SK-N-SH treated with all-trans-retinoic acid at 6 μM for 48 hours (cell line): ENCODE results near the gene TMEM178B.

ENCODE experiments used
- ATAC-seq: fragments of 200-7000 bp; cut with Tn5 transposase; 3 replicates; pipeline ENCODE4 v1.9.1; 2020; ENCODE audit warnings: mild to moderate bottlenecking, moderate library complexity
- ARNTL ChIP-seq: fragments of 450-650 bp; formaldehyde crosslinking; IDR thresholded peaks from 2 replicates; pipeline ENCODE4 v1.5.0; 2020; ENCODE audit warnings: low read depth, mild to moderate bottlenecking, moderate library complexity, borderline replicate concordance
- CSDC2 ChIP-seq: fragments of 250-450 bp; sonication (Bioruptor Pico); IDR thresholded peaks from 2 replicates; pipeline ENCODE4 v1.5.0; 2020; ENCODE audit warnings: mild to moderate bottlenecking, moderate library complexity
- ESRRG ChIP-seq: fragments of 250-450 bp; sonication (Bioruptor Pico); IDR thresholded peaks from 2 replicates; pipeline ENCODE4 v1.6.1; 2021; ENCODE audit warnings: mild to moderate bottlenecking
- ISL1 ChIP-seq: fragments of 250-450 bp; sonication (Bioruptor Pico); IDR thresholded peaks from 2 replicates; pipeline ENCODE4 v2.1.2; 2022; ENCODE audit warnings: mild to moderate bottlenecking, moderate library complexity
- POU6F1 ChIP-seq: fragments of 250-450 bp; sonication (Bioruptor Pico); IDR thresholded peaks from 2 replicates; pipeline ENCODE4 v1.8.0; 2021; ENCODE audit warnings: low read depth, mild to moderate bottlenecking, moderate library complexity, borderline replicate concordance
- PPARA ChIP-seq: fragments of 250-450 bp; sonication (Bioruptor Pico); IDR thresholded peaks from 2 replicates; pipeline ENCODE4 v1.5.0; 2020; ENCODE audit warnings: mild to moderate bottlenecking, borderline replicate concordance
- RARB ChIP-seq: fragments of 250-450 bp; sonication (Bioruptor Pico); IDR thresholded peaks from 2 replicates; pipeline ENCODE4 v1.8.0; 2021; ENCODE audit warnings: mild to moderate bottlenecking, moderate library complexity
- SNAI2 ChIP-seq: fragments of 250-450 bp; sonication (Bioruptor Pico); IDR thresholded peaks from 2 replicates; pipeline ENCODE4 v1.5.0; 2020; ENCODE audit warnings: mild to moderate bottlenecking, moderate library complexity
- TCF4 ChIP-seq: fragments of 250-450 bp; sonication (Bioruptor Pico); IDR thresholded peaks from 2 replicates; pipeline ENCODE4 v1.8.0; 2021; ENCODE audit warnings: mild to moderate bottlenecking, moderate library complexity, borderline replicate concordance
- TOX ChIP-seq: fragments of 250-450 bp; sonication (Bioruptor Pico); IDR thresholded peaks from 2 replicates; pipeline ENCODE4 v1.8.0; 2021; ENCODE audit warnings: mild to moderate bottlenecking, moderate library complexity, borderline replicate concordance
- TSHZ2 ChIP-seq: fragments of 250-450 bp; sonication (Bioruptor Pico); IDR thresholded peaks from 2 replicates; pipeline ENCODE4 v1.5.0; 2020; ENCODE audit warnings: mild to moderate bottlenecking, moderate library complexity
- ZFP3 ChIP-seq: fragments of 250-450 bp; sonication (Bioruptor Pico); IDR thresholded peaks from 2 replicates; pipeline ENCODE4 v1.5.0; 2020; ENCODE audit warnings: mild to moderate bottlenecking, moderate library complexity
- ZFP30 ChIP-seq: fragments of 450-650 bp; formaldehyde crosslinking; IDR thresholded peaks from 2 replicates; pipeline ENCODE4 v1.5.0; 2022; ENCODE audit warnings: mild to moderate bottlenecking, moderate library complexity
- ZNF70 ChIP-seq: fragments of 450-650 bp; formaldehyde crosslinking; IDR thresholded peaks from 2 replicates; pipeline ENCODE4 v1.5.0; 2020; ENCODE audit warnings: mild to moderate bottlenecking, moderate library complexity
- ZNF8 ChIP-seq: fragments of 450-650 bp; formaldehyde crosslinking; IDR thresholded peaks from 2 replicates; pipeline ENCODE4 v1.5.0; 2020; ENCODE audit warnings: mild to moderate bottlenecking, moderate library complexity
- TF ChIP-seq, protein P1 (sequence below): fragments of 250-450 bp; sonication (Bioruptor Pico); IDR thresholded peaks from 2 replicates; pipeline ENCODE4 v1.8.0; 2020; ENCODE audit warnings: mild to moderate bottlenecking, moderate library complexity, borderline replicate concordance
- TF ChIP-seq, protein P2 (sequence below): fragments of 250-450 bp; sonication (Bioruptor Pico); IDR thresholded peaks from 2 replicates; pipeline ENCODE4 v1.5.1; 2021; ENCODE audit warnings: mild to moderate bottlenecking, moderate library complexity

The TMEM178B gene

DNA sequence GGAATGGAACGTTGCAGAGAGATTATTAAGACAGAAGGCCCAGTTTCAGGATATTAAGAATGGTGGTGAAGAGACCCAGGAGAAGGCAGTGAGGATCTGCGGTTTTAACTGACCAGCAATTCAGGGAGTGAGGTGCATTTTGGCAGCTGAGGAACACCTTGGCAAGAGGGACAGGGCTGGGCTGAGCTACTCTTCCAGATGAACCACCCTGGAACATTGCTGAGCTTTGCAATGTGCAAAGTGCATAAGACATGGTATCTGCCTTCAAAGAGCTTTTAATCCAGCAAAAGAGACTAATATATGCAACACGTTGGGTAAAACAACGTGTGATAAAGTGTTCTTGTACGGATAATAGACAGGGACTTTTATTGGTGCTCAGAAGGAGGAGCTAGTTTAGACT lies 296.3 kb downstream of the TMEM178B start (continued):
- TF ChIP-seq TOX (CRISPR knock-in tag) = no peak
- TF ChIP-seq POU6F1 (CRISPR knock-in tag) = no peak

DNA sequence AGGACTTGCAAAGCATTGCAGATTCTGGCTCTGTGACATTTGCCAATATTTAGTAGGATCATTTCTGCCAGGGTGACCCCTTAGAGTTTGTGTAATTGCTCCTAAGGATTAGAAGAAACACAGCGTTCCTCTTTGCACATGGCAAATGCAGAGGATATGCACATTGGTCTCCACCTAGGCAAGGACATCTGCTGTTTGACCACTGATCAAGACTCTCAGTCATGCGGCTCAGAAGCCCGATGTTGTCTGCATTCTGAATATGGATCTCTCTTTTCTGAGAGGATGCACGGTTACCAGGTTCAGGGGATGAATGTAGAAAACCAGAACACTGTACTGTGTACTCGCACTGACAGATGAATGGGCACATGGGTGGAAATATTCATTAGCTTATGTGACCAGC lies 296.8 kb downstream of the TMEM178B start:
- ATAC-seq = no peak
- no peak for TF ChIP-seq ZNF8
- no peak for TF ChIP-seq PPARA (CRISPR knock-in tag)
- TF ChIP-seq, protein P1, sequence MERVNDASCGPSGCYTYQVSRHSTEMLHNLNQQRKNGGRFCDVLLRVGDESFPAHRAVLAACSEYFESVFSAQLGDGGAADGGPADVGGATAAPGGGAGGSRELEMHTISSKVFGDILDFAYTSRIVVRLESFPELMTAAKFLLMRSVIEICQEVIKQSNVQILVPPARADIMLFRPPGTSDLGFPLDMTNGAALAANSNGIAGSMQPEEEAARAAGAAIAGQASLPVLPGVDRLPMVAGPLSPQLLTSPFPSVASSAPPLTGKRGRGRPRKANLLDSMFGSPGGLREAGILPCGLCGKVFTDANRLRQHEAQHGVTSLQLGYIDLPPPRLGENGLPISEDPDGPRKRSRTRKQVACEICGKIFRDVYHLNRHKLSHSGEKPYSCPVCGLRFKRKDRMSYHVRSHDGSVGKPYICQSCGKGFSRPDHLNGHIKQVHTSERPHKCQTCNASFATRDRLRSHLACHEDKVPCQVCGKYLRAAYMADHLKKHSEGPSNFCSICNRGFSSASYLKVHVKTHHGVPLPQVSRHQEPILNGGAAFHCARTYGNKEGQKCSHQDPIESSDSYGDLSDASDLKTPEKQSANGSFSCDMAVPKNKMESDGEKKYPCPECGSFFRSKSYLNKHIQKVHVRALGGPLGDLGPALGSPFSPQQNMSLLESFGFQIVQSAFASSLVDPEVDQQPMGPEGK (CRISPR knock-in tag) = no peak
- no peak for TF ChIP-seq TCF4 (CRISPR knock-in tag)
- no peak for TF ChIP-seq ZFP30 (CRISPR knock-in tag)
- no peak for TF ChIP-seq ISL1 (CRISPR knock-in tag)
- no peak for TF ChIP-seq ARNTL (CRISPR knock-in tag)
- TF ChIP-seq POU6F1 (CRISPR knock-in tag) = no peak
- no peak for TF ChIP-seq ZFP3
- TF ChIP-seq ZNF70 = no peak
- no peak for TF ChIP-seq CSDC2
- no peak for TF ChIP-seq TSHZ2 (CRISPR knock-in tag)
- TF ChIP-seq TOX (CRISPR knock-in tag) = no peak
- TF ChIP-seq ESRRG (CRISPR knock-in tag) = no peak
- no peak for TF ChIP-seq RARB (CRISPR knock-in tag)

DNA sequence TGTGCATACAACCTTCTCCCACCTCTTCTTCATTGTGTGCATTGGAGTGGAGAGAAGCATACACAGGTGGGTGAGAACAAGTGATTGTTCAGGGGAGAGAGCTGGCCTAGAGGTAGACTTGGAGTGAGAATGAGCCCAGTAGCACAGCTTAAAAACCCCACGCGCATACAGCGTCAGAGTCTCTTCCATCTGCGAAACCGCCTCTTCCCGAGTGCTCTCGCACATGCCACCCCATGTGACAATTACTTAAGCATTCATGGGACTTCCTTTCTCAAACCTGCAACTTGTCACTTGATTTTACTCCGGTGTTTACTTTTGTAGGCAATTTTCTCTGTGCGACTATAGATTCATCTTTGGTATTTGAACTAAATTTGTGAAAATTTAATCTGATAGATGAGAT lies 300.6 kb downstream of the TMEM178B start:
- TF ChIP-seq SNAI2 (no peak), CSDC2 (no peak)
- TF ChIP-seq, all 23 proteins: peak for 0
- ATAC-seq = no peak

- TF ChIP-seq ZNF70 = no peak
- TF ChIP-seq ZNF8 = no peak
- TF ChIP-seq SNAI2 = no peak
- no peak for TF ChIP-seq TSHZ2 (CRISPR knock-in tag)
- TF ChIP-seq ESRRG (CRISPR knock-in tag) = no peak
- TF ChIP-seq, protein P2, sequence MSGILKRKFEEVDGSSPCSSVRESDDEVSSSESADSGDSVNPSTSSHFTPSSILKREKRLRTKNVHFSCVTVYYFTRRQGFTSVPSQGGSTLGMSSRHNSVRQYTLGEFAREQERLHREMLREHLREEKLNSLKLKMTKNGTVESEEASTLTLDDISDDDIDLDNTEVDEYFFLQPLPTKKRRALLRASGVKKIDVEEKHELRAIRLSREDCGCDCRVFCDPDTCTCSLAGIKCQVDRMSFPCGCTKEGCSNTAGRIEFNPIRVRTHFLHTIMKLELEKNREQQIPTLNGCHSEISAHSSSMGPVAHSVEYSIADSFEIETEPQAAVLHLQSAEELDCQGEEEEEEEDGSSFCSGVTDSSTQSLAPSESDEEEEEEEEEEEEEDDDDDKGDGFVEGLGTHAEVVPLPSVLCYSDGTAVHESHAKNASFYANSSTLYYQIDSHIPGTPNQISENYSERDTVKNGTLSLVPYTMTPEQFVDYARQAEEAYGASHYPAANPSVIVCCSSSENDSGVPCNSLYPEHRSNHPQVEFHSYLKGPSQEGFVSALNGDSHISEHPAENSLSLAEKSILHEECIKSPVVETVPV (CRISPR knock-in tag) = no peak
- ATAC-seq = no peak
These were observed 301.6 kb downstream of the TMEM178B start for GRCh38 chr7:141375442-141375841.
